Measurements from ENCODE around the gene PHF24. TPM values are rescaled to one million over a fixed set of nuclear protein-coding genes. Genes with fewer than 3 reads are reported as not detected.

PHF24 gene
- total RNA-seq, 4 donors from 2014 or later = 0.30 to 0.81 (median 0.67) TPM; not detected in 1

DNA sequence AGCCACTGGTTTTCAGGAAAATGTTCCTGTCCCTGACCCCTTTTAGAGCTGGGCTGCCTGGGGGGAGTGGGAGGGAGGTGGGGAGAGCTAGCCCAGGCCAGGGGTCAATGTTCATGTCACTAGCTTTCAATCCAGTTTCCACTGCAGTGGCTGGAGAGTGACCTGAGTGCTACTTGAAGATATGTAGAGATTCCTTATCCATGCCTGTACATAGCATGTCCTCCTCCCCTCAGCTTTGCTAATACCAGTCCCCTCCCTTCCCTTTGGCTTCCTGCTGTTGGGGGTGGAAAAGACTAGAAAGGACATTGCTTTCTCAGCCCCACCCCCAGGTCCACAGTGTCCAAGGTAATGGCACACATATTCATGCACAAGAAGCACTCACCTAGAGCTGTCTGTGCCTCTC, 39.3 kb downstream of the PHF24 start:
- Histone ChIP-seq H3K4me3 (no peak overlapping the region), H3K9me3 (no peaks in the 10 kb centered on the region), H3K4me1 (peaks cover 0 to 24% (median 14%) of the 10 kb centered on the region in 3 donors), H3K36me3 (peaks cover 0 to 26% of the 10 kb centered on the region in 2 donors), H3K27me3 (no peaks in the 10 kb centered on the region), H3K27ac (peak overlapping the region in 3 of 4 donors; percentile 16 to 99 (median 96))
- TF ChIP-seq, protein P1, sequence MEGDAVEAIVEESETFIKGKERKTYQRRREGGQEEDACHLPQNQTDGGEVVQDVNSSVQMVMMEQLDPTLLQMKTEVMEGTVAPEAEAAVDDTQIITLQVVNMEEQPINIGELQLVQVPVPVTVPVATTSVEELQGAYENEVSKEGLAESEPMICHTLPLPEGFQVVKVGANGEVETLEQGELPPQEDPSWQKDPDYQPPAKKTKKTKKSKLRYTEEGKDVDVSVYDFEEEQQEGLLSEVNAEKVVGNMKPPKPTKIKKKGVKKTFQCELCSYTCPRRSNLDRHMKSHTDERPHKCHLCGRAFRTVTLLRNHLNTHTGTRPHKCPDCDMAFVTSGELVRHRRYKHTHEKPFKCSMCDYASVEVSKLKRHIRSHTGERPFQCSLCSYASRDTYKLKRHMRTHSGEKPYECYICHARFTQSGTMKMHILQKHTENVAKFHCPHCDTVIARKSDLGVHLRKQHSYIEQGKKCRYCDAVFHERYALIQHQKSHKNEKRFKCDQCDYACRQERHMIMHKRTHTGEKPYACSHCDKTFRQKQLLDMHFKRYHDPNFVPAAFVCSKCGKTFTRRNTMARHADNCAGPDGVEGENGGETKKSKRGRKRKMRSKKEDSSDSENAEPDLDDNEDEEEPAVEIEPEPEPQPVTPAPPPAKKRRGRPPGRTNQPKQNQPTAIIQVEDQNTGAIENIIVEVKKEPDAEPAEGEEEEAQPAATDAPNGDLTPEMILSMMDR (IDR thresholded peaks at IDR 0.05) = no peak
- TF ChIP-seq POLR2A (IDR thresholded peaks at IDR 0.05) = no peak
- no peak for TF ChIP-seq POLR2AphosphoS5 (IDR thresholded peaks at IDR 0.05)
- no peak for TF ChIP-seq EP300 (IDR thresholded peaks at IDR 0.05)
- ATAC-seq = no peak

DNA sequence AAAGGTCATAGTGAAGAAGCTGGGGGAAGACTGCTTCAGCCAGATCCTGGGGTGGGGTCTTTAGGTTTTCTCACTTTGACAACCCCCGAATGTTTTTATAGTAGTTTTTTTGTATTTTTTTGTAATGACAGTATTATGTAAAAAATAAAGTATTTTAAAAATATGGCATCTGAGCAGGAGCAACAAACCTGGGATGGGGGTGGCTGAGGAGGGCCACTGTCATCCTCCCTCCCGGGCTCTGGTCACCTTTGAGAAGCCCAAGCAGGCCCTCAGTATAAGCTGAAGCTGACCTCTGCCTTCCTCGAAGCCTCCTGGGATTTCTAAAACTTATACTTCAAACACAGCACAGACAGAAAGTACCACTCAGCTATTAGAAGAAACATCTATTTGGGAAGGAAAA, 40.2 kb downstream of the PHF24 start:
- H3K4me3 ChIP-seq = no peak overlapping the region
- WGBS, 2 donors (ENCODE audit: low coverage in 1 of 2) = 40% methylated on average over 2 to 3 of the region's 3 CpGs
- TF ChIP-seq POLR2A (IDR thresholded peaks at IDR 0.05) = no peak
- no peak for TF ChIP-seq EP300 (IDR thresholded peaks at IDR 0.05)
- TF ChIP-seq, protein P1 (IDR thresholded peaks at IDR 0.05) = no peak
- no peak for TF ChIP-seq POLR2AphosphoS5 (IDR thresholded peaks at IDR 0.05)
- H3K9me3 ChIP-seq = no peaks in the 10 kb centered on the region
- peaks cover 0 to 26% of the 10 kb centered on the region in 2 donors for H3K36me3 ChIP-seq
- no peaks in the 10 kb centered on the region for H3K27me3 ChIP-seq
- peak overlapping the region in 3 of 4 donors; percentile 17 to 99 (median 96) for H3K27ac ChIP-seq
- no peak for ATAC-seq
- H3K4me1 ChIP-seq = peaks cover 0 to 15% (median 7%) of the 10 kb centered on the region in 3 donors

DNA sequence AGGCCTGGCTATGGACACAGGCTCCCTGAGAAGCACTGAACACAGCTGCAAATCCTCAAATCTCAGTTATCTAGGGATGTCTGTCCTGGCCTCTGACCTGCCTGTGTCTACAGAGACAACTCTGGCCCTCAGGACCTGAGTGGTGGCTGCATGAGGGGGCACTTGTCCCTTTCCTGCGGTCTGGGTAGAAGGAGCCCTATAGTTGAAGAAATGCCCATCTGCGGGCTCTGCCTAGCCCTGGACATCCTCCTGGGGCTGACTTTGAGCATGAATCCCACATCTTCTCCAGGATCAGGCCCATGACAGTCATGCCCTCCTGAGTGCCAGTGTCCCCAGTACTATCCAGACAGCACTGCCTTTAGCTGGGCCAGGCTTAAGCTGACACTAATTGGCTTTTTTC, 41.5 kb downstream of the PHF24 start:
- H3K4me1 ChIP-seq = peaks cover 0 to 5% (median 2%) of the 10 kb centered on the region in 3 donors
- H3K36me3 ChIP-seq = peaks cover 0 to 26% of the 10 kb centered on the region in 2 donors
- no peak for ATAC-seq
- H3K9me3 ChIP-seq = no peaks in the 10 kb centered on the region
- no CpG with 5 or more reads among the region's 2 CpGs for WGBS, 2 donors (ENCODE audit: low coverage in 1 of 2)
- H3K4me3 ChIP-seq = no peak overlapping the region
- no peak for TF ChIP-seq EP300 (IDR thresholded peaks at IDR 0.05)
- TF ChIP-seq, protein P1 (IDR thresholded peaks at IDR 0.05) = no peak
- TF ChIP-seq POLR2AphosphoS5 (IDR thresholded peaks at IDR 0.05) = no peak
- no peak for TF ChIP-seq POLR2A (IDR thresholded peaks at IDR 0.05)
- no peaks in the 10 kb centered on the region for H3K27me3 ChIP-seq
- peak overlapping the region in 1 of 4 donors; percentile 10 for H3K27ac ChIP-seq

DNA sequence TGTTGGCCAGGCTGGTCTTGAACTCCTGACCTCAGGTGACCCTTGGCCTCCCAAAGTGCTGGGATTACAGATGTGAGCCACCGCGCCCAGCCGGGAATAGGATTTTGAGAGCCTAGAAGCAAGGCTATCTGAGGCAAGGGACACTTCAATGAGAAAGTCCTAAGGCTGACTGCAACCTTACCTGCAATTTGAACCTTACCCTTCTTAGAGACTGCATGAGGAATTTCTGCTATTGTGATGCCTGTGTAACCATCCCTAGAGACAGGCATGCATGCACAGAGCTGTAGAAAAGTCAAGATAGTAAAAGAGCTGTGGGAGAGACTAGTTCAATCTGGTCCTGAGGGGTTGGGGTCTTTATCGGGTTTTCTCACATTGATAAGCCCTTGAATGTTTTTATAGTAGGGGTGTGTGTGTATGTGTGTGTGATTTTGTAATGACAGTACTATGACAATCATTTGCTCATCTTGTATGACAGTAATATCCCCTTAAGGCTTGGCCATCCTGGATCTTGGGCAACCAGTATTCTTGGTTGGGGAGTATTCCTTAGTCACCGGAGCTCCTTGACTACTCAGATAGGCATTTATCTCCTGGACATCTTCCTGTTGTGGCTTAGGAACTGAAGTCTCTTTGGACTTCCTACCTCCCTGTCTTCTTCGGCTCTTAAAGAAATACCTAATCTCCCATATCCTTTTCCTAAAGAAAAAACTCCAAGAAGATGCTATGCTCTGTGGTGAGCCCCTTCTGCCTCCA, 42.6 kb downstream of the PHF24 start:
- TF ChIP-seq, protein P1 (IDR thresholded peaks at IDR 0.05) = no peak
- TF ChIP-seq EP300 (IDR thresholded peaks at IDR 0.05) (no peak), POLR2AphosphoS5 (IDR thresholded peaks at IDR 0.05) (no peak), POLR2A (IDR thresholded peaks at IDR 0.05) (no peak)
- WGBS, 2 donors (ENCODE audit: low coverage in 1 of 2) = 87 to 88% methylated on average over 2 to 3 of the region's 6 CpGs
- no peak for ATAC-seq

DNA sequence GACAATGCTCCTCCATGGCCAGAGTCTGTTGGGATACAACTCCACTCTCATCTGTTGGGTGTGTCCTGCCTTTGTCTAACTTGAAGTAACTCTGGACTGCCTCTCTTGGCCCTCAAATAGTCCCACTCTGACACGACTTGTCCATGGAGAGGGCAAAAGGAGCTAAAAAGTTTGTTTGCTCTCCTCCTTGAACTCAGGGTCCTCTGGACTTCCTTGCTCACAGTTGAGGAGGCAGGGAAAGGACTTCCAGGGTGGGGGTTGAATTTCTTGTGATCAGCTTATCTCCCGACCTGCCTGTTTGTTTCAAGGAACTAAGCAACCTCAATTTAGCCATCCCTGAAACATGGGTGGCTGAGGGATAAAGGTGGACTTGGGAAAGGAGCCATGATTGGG, 43.2 kb downstream of the PHF24 start:
- ATAC-seq = no peak
- H3K4me1 ChIP-seq = no peaks in the 10 kb centered on the region
- H3K27me3 ChIP-seq = no peaks in the 10 kb centered on the region
- no peak for TF ChIP-seq POLR2AphosphoS5 (IDR thresholded peaks at IDR 0.05)
- no peak for TF ChIP-seq POLR2A (IDR thresholded peaks at IDR 0.05)
- TF ChIP-seq EP300 (IDR thresholded peaks at IDR 0.05) = no peak
- TF ChIP-seq, protein P1 (IDR thresholded peaks at IDR 0.05) = no peak
- H3K9me3 ChIP-seq = no peaks in the 10 kb centered on the region
- WGBS, 2 donors (ENCODE audit: low coverage in 1 of 2) = 57 to 80% methylated on average over 1 of the region's 2 CpGs
- peak overlapping the region in 1 of 4 donors; percentile 15 for H3K27ac ChIP-seq
- peaks cover 0 to 22% of the 10 kb centered on the region in 2 donors for H3K36me3 ChIP-seq
- no peak overlapping the region for H3K4me3 ChIP-seq

More for the DNA sequence above, 42.6 kb downstream of the PHF24 start:
- Histone ChIP-seq H3K4me1 (no peaks in the 10 kb centered on the region), H3K4me3 (no peak overlapping the region), H3K27me3 (no peaks in the 10 kb centered on the region), H3K27ac (peak overlapping the region in 1 of 4 donors; percentile 20), H3K9me3 (no peaks in the 10 kb centered on the region), H3K36me3 (peaks cover 0 to 26% of the 10 kb centered on the region in 2 donors)

All from gastroesophageal sphincter (tissue), 4 donors.